Activated T-cell treated with anti-CD3 and anti-CD28 coated beads, Interleukin-2, amount 50 U/mL, for 48 hours (primary cell): ENCODE data around the gene SPDYE3.
"Not testable (repeated sequence)": the region's sequence is repeated elsewhere in the genome, so short reads cannot be mapped to it uniquely, and the experiment has no call there.

Experiments
- DNase-seq, 2 experiments: peaks; one replicate each; pipeline ENCODE4 v3.0.0-alpha.2; 2020

Gene SPDYE3

DNA sequence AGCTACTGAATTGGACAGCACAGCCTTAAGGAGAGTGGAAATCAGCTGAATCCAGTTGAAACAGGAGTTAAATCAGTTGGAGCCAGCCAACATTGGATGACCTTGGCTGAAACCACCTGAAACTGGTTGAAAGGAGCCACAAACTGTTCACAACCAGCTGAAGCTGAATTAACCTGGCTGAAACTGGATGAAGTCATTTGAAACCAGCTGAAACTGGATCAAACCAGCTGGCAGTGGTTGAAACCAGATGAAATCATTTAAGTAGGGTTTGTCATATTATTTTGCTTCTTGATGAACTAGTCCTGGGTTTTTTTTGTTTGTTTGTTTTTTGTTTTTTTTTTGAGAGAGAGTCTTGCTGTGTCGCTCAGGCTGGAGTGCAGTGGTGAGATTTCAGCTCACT is 15.3 kb upstream of the SPDYE3 start:
- not testable (repeated sequence) for DNase-seq

DNA sequence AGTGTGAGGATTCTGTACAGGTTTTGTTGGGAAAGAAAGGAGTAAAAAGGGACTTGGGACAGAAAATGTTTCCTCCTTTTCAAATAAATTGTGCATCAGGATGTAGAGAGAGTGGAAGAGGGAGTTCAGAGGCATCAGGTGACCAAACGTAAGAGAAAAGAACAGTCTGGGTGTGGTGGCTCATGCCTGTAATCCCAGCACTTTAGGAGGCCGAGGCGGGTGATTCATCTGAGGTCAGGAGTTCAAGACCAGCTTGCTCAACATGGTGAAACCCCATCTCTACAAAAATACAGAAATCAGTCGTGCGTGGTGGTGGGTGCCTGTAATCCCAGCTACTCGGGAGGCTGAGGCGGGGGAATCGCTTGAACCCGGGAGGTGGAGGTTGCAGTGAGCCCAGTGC is 12.2 kb upstream of the SPDYE3 start:
- DNase-seq = peak in 1 of 2 experiments; percentile 36

DNA sequence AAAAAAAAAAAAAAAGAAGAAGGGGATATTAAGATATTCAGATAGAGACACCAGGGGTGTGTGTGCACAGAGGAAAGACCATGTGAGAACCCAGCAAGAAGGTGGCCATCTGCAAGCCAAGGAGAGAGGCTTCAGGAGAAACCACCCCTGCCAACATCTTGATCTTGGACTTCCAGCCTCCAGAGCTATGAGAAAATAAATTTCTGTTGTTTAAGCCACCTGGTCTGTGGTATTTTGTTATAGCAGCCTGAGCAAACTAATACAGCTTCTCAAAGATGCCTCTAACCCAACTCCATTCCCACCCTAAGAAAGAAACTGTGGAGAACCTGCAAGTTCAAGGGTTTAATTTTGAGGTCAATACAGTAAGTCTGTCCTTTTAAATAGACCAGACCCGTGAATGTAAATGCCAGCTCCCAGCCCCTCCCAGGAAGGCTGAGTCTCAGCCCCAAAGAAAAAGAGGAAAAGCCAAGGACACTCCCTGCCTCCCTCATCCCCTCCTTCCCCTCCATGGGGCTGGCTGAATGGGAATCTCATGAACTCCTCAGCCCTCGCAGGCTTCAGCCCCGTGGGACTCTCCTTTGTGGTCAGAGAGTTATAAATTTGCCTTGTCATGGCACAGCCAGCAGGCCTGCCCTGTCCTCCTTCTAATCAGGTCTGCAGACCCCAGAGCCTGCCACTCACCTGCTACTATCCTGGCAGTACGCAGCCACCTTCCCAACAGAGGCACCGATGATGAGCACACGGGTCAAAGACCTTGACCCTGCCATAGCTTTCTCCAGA is 9.5 kb upstream of the SPDYE3 start:
- DNase-seq = not testable (repeated sequence)

DNA sequence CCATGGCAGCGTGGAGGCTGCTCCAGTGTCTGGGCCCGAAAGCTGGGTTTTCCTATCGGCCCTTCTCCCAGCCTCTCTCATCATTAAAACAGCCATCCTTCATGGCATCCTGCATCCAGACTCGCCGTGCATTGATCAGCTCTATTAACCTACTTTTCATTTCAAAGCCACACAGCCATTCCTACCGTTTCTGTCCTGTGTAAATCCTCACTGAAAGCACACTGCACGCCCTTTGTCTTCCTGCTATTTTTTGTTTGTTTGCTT is 8.9 kb upstream of the SPDYE3 start:
- DNase-seq = not testable (repeated sequence)

DNA sequence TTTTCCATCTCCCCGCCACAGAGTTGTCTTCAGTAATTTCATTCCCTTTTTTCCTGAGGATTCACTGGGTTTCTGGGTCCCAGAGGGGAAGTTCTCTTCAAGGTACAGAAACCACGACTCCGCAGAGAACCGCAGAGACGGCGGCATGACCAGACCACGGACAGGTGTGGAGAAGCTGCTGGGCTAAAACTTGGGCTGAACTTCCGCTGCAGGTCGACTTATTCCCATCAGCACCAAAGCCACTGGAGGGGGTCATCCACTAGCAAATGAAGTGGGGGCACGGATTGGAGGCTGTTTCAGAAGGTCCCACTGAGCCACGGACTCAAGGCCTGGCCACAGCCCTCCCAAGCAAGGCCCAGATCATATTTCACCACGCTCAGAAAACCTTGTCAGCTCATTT is 3.0 kb upstream of the SPDYE3 start:
- not testable (repeated sequence) for DNase-seq

DNA sequence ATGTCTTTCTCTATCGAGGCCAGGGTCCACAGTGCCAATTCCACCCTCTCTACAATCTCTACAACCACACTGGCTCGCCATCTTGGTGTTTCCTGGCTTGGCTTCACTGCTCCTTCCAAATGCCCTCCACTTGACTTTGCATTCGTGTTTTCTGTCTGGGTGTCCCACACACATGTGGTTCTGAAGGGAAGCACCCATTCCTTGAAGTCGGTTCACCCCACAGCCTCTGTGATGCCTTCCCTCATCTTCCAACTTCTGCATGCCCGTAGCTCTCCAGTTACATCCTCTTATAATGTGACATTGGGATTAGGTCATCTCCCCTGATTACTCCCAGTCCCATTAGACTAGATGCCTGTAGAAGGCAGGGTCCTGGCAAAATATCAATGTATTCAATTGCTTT is 10.8 kb downstream of the SPDYE3 start:
- DNase-seq = not testable (repeated sequence)

DNA sequence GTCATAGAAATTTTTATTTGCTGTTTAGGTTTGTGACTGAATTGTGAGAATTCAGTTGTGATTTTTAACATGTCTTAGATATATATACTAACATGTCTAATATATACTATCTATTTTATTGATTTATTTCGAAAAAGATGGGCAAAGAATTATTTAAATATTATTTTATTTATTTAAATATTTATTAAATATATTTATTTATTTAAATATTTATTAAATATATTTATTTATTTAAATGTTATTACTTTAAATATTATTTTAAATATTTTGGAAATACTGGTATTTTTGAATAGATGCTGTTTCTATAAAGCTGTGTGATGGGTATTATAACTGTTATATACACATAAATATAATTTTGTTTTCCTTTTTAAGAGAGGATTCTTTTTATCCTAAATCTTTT is 14.1 kb downstream of the SPDYE3 start:
- DNase-seq = not testable (repeated sequence)

DNA sequence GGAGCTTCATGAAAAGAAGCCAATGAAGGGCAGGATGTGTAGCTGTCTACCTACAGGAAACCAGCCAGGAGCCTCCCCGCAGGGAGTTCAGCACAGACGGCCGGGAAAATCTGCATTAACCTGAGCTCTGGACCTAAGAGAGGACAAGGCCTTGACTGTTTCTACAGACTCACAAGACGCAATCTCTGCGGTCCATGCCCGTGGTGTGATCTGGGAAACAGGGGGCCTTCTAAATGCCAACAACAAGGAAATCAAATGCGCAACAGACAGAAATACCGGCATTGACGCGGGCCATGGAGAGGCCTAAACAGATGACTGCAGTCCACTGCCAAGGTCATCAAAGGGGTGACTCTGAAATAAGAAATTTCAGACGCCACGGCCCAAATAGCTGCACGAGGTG is 16.7 kb downstream of the SPDYE3 start:
- not testable (repeated sequence) for DNase-seq

DNA sequence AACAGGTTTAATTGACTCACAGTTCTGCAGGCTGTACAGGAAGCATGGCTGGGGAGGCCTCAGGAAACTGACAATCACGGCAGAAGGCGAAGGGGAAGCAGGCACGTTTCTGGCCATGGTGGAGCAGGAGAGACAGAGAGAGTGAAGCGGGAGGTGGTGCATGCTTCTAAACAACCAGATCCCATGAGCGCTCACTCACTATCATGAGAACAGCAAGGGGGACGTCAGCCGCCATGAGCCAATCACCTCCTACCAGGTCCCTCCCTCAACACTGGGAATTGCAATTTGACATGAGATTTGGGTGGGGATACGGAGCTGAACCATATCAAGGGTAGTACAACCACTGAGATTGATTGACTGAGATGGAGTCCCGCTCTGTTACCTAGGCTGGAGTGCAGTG is 18.2 kb downstream of the SPDYE3 start:
- not testable (repeated sequence) for DNase-seq

DNA sequence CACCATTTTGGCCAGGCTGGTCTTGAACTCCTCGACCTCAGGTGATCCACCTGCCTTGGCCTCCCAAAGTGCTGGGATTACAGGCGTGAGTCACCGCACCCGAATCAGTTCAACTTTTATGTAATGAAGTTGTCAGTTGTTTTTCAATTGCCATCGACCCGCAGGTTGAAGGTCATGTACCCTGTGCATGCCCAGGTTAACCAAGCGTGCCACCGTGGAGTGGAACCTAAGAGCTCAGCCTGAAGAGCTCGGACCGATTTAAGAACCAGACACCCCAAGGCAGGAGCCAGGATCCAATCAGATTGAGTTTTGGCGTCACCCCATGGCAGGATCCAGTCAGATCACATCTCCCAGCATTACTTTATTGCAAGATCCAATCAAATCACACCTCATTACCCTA is 19.4 kb downstream of the SPDYE3 start:
- not testable (repeated sequence) for DNase-seq

DNA sequence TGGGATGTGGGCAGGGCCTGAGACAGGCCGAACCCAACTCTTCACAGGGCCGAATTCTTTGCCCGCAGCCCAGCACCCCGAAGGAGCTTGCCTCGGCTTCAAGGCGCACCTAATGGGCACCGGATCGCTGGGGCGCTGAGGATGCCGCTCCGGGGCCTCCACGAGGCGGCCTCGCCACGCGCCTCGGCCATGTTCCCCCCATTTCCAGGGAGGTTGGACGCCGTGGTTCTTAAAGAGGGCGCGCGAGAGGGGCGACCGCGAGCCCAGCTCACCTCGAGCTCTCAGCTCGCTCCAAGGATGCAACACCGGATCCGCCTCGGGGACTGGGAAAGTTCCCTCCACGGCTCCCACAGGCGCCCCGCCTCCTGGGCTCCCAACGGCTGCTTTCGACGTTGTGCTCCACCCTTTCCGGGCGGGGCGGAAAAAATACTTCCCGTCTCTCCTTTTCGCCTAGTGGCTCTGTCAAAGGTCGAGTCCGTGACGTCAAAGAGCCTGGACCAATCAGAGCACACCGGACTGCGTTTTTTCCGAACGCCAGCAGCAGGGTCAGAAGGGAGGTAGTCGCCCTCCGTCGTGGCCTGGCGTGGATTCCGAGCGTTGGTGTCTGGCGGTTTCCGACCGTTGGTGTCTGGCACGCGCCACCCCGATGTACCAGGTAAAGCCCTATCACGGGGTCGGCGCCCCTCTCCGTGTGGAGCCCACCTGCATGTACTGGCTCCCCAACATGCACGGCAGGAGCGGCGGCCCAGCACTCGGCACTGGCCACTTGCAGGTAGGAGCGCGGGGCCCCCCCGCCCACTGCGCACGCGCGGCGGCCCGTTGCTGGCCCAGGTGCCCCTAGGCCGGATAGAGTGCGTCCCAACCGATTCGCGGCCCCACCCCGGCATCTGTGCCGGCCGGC is 28.3 kb downstream of the SPDYE3 start:
- peak; percentile 91 to 93 for DNase-seq

DNA sequence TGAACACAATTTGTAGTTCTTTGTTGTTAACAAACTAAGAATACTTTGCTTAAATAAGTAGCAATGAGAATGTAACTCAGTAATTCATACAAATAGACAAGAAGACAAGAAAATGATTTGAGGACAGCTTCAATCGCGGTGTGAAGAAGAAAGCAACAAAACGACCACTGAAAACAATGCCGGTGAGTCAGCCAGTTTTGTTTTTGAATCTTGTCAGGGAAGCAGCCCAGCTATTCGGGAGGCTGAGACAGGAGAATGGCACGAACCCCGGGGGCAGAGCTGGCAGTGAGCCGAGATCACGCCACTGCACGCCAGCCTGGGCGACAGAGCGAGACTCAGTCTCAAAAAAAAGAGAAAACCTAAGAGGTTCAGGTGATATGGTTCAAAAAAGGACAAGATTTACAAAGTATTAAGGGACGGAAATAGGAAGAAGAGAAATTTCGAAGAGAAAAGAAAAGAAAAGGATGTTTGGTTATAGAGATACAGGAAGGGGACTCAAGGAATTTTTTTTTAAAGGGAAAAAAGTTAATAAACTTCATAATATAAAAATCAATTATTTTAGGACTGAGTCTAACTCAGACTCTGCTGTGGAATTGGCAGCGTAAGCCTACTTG is 30.7 kb downstream of the SPDYE3 start:
- DNase-seq = peak in 1 of 2 experiments; percentile 11

DNA sequence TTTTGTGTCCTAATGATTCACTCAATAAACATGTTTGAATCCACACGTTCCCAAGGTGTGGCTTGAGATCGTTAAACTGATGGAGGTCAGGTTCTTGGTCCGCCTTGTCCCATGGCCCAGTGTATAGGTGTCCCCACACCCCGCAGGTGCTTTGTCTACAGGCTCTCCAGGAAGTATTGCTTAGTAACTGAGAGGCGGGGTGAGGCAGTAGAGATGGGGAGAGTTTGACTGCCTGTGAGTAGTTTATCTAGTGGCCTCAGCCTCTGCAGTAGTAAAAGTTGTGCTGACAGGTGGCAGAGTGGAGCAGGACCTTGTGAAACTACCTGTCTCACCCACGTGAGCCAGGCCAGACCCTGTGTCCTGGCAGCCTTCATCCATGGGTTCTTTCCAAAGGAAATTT is 33.8 kb downstream of the SPDYE3 start:
- DNase-seq = peak in 1 of 2 experiments; percentile 14

DNA sequence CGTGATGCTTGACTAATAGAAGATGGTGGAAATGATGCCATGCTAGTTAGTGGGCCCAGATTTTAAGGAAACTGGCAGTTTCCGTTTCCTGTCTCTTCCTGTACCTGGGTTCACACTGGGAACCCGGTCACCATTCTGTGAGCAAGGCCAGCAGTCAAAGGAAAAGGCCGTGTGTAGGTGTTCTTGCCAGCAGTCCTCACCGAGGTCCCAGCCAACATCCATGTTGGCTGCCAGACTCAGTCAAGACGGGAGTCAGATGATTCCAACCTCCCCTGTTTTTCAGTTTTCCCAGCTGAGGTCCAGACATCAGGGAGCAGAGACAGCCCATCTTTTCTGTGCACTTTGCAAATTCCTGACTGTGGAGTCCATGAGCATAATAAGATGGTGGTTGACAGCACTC is 35.3 kb downstream of the SPDYE3 start:
- peak in 1 of 2 experiments; percentile 15 for DNase-seq

DNA sequence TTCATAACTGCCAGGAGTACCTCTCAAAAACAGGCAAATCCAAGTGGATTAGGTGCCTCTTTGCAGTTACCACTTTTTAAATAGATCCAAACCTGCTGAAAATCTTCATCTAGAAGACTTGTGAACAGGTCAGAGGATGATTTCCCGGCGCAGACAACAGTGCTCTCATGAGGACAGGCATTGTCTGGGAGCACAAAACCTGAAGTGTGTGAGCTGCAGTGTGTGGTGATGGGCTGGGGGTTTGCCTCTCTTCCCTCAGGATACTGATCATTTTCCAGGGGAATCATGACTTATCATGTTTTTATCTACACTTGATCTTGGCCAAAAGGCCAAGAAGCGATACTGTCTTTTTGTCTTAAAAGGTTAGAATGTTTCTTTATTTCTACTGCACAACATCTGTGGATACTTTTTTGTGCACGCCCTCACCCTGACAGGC is 36.6 kb downstream of the SPDYE3 start:
- peak in 1 of 2 experiments; percentile 24 for DNase-seq

DNA sequence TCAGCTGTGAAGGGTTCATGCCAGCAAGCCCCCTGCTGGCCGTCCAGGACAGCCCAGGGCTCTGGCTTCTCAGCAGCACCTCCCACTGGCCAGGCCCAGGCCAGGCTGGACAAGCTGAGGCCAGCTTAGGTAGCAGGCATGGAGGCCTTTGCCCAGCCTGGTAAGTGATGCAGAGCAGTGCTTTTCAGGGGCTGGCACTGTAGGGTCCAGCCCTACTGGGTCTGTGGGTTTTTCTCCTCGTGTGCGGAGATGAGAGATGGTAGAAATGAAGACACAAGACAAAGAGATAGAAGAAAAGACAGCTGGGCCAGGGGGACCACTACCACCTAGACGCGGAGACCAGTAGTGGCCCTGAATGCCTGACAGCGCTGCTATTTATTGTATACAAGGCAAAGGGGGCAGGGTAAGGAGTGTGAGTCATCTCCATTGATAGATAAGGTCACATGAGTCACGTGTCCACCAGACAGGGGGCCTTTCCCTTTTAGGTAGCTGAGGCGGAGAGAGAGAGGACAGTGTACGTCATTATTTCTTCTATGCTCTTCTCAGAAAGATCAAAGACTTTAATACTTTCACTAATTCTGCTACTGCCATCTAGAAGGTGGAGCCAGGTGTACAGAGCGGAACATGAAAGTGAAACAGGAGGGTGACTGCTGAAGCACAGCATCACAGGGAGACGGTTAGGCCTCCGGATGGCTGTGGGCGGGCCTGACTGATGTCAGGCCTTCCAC is 37.2 kb downstream of the SPDYE3 start:
- DNase-seq = peak; percentile 75

DNA sequence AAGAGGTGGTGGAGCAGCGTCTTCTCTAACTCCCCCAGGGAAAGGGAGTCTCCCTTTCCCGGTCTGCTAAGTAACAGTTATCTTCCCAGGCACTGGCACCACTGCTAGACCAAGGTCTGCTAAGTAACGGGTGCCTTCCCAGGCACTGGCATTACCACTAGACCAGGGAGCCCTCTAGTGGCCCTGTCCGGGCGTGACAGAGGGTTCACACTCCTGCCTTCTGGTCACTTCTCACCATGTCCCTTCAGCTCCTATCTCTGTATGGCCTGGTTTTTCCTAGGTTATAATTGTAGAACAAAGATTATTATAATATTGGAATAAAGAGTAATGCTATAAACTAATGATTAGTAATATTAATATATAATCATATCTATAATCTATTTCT is 37.8 kb downstream of the SPDYE3 start:
- peak; percentile 75 to 77 for DNase-seq

DNA sequence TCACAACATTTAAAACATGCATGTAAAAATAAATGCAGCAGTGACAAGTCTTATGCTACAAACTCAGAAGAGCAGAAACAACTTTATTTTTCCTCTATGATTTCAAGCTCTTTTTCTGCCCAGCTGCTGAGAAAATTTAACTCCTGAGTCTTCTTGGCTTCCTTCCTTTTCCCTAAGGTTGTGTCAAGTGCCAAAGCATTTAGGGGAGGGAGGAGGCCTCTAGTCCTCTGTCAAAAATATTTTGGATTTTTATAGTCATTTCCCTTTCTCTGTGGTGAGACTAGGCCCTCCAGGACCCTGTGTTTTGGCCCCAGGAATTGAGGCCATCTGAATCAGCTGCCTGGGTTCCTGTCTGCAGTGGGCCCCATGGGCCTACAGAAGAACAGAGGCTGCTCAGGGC is 39.4 kb downstream of the SPDYE3 start:
- DNase-seq = peak in 1 of 2 experiments; percentile 14

DNA sequence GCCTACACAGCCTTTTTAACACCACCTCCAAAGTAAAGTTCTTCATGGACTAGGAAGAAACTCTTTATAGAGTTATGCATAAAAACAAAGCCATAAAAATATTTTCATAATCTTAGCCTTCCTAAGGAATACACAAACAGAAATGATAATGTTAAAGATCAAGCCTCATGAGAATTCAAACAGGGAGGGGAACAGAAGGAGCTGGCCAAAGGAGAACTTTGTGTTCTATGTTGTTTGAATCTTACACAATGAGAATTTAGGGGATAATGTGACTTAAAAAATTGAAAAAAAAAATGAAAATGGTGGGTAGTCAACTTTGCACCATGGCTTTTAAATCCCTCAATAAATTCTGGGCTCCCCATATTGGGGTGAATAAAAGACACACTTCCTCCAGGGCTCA is 41.3 kb downstream of the SPDYE3 start:
- no peak for DNase-seq

DNA sequence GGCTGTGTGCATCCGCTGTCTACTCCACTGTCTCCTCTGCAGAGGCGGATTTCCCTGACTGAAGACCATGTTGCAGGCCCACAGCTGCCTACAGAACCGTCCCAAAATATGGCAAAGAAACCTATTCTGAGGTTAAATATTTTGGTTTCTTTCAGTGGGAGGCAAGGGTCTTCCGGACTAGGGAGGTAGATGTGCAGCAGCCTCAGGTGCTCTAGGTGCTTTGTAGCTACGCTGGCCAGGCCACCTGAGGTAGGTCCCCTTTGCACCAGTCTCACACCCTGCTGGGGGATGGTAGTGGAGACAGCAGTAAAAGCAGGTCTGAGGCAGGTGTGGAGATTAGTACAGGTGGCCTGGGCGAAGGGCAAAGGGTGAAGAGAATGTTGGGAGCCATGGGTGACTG is 42.3 kb downstream of the SPDYE3 start:
- DNase-seq = peak in 1 of 2 experiments; percentile 11

DNA sequence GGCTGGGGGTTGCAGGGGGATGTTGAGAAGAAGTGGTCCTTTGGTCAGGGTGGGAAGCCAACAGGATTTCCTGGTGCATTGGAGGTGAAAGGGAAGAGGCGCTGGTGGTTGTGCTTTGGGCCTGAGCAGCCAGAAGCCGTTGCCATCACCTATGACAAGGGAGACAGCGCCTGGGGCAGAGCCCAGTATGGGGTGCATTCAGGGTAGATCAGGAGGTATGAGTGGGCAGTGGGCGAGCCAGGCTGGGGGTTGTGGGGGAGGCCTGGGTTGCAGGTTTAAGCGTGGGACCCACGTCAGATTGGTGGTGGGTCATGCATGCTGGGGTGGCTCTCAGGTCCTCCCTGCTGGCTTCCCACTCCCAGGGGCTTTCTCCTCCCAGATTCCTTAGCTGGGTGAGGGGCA is 44.2 kb downstream of the SPDYE3 start:
- DNase-seq = peak in 1 of 2 experiments; percentile 19

DNA sequence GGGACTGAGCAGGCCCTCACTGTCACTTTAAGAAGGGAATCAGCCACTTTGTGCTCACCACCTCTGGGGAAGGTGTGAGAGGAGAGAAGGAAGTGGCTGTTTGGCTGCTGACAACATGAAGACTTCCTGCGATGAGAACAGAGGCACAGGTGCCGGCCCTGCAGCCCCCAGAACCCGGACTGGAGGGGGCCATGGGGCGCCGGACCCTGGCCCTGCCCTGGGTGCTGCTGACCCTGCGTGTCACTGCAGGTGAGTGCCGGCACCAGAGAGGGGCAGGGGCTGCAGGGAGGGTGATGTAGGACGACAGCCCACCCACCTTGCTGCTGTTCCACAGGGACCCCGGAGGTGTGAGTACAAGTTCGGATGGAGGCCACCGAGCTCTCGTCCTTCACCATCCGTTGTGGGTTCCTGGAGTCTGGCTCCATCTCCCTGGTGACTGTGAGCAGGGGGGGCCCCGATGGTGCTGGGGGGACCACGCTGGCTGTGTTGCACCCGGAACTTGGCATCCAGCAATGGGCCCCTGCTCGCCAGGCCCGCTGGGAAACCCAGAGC is 44.8 kb downstream of the SPDYE3 start:
- DNase-seq = peak in 1 of 2 experiments; percentile 24
